Measurements from ENCODE around the gene SLC25A48.

GRCh38 chr5:135813758-135814157 lies 20.7 kb upstream of the SLC25A48 start:
- TF ChIP-seq CTCF (IDR thresholded peaks at IDR 0.05) = no peak
- TF ChIP-seq POLR2A (IDR thresholded peaks at IDR 0.05) = no peak
